HEK293 (cell line): ENCODE measurements around the gene CTNNBL1.
"Not testable (repeated sequence)": the region's sequence is repeated elsewhere in the genome, so short reads cannot be mapped to it uniquely, and the experiment has no call there.

Experiments
- CTCF ChIA-PET: fragments of 350-600 bp; formaldehyde crosslinking; extraction: SDS; loops from one replicate; lab custom pipeline; 2021; ENCODE audit warnings: antibody characterized with exemption; lab: Yijun Ruan, JAX
- POLR2A ChIA-PET: fragments of 300-600 bp; formaldehyde crosslinking; extraction: SDS; loops from one replicate; lab custom pipeline; 2020; ENCODE audit warnings: antibody characterized with exemption, inconsistent platforms; lab: Yijun Ruan, JAX
- H3K27ac ChIP-seq: fragments of 200-500 bp; sonication (Bioruptor generic); 2 replicates; pipeline ENCODE4 v1.5.1; 2014; ENCODE audit warnings: low read depth, low read length, control low read depth, inconsistent platforms; ENCODE audit errors: extremely low read depth
- H3K36me3 ChIP-seq, 2 experiments: fragments of 200-500 bp in 1 of 2; sonication (Bioruptor generic) in 1 of 2; 1 replicate in 1 of 2; 2 replicates in 1 of 2; pipeline ENCODE4 v1.5.1; 2014 to 2017; ENCODE audit warnings: inconsistent platforms in 2 of 2, low read length in 2 of 2; ENCODE audit not compliant: control insufficient read depth in 2 of 2, insufficient read depth in 1 of 2
- H3K4me1 ChIP-seq: fragments of 200-500 bp; sonication (Bioruptor generic); 2 replicates; pipeline ENCODE4 v1.5.1; 2014; ENCODE audit warnings: mild to moderate bottlenecking, low read length, inconsistent platforms; ENCODE audit not compliant: control insufficient read depth, insufficient read depth
- H3K4me3 ChIP-seq: 2 replicates; pipeline ENCODE4 v1.5.1; 2011; ENCODE audit warnings: low read depth, mild to moderate bottlenecking, control low read depth, low read length, moderate library complexity
- H3K9me3 ChIP-seq: fragments of 200-500 bp; sonication (Bioruptor generic); 2 replicates; pipeline ENCODE4 v1.5.1; 2014; ENCODE audit warnings: low read depth, low read length, inconsistent platforms; ENCODE audit not compliant: control insufficient read depth, insufficient read depth
- BCL11B ChIP-seq: fragments of 450-650 bp; formaldehyde crosslinking; IDR thresholded peaks from 2 replicates; pipeline ENCODE4 v1.5.1; 2016; ENCODE audit warnings: low read depth, missing biosample characterization, missing genetic modification characterization
- FEZF1 ChIP-seq: fragments of 450-650 bp; formaldehyde crosslinking; IDR thresholded peaks from 2 replicates; pipeline ENCODE4 v1.5.1; 2016; ENCODE audit warnings: missing biosample characterization, missing genetic modification characterization
- SETDB1 ChIP-seq: IDR thresholded peaks from one replicate; pipeline ENCODE4 v1.6.1; 2017; ENCODE audit warnings: mild to moderate bottlenecking, low read length, moderate library complexity, mixed read lengths; ENCODE audit not compliant: insufficient read length
- SP7 ChIP-seq: fragments of 450-650 bp; formaldehyde crosslinking; IDR thresholded peaks from 2 replicates; pipeline ENCODE4 v1.5.1; 2016; ENCODE audit warnings: missing biosample characterization, missing genetic modification characterization
- ZBTB17 ChIP-seq: fragments of 450-650 bp; formaldehyde crosslinking; IDR thresholded peaks from 2 replicates; pipeline ENCODE4 v1.5.1; 2016; ENCODE audit warnings: missing biosample characterization, missing genetic modification characterization
- ZBTB20 ChIP-seq: fragments of 450-650 bp; formaldehyde crosslinking; IDR thresholded peaks from 2 replicates; pipeline ENCODE4 v1.5.1; 2016; ENCODE audit warnings: missing biosample characterization, missing genetic modification characterization
- ZNF146 ChIP-seq: fragments of 450-650 bp; formaldehyde crosslinking; IDR thresholded peaks from 2 replicates; pipeline ENCODE4 v1.5.1; 2016; ENCODE audit warnings: missing biosample characterization, missing genetic modification characterization
- ZNF239 ChIP-seq: fragments of 450-650 bp; formaldehyde crosslinking; IDR thresholded peaks from 2 replicates; pipeline ENCODE4 v1.5.1; 2016; ENCODE audit warnings: missing biosample characterization, missing genetic modification characterization
- ZNF24 ChIP-seq: fragments of 450-650 bp; formaldehyde crosslinking; IDR thresholded peaks from 2 replicates; pipeline ENCODE4 v1.5.1; 2016; ENCODE audit warnings: missing biosample characterization, missing genetic modification characterization
- ZNF292 ChIP-seq: fragments of 450-650 bp; formaldehyde crosslinking; IDR thresholded peaks from 2 replicates; pipeline ENCODE4 v1.5.1; 2016; ENCODE audit warnings: low read depth, missing biosample characterization, missing genetic modification characterization, borderline replicate concordance
- ZNF391 ChIP-seq: fragments of 450-650 bp; formaldehyde crosslinking; IDR thresholded peaks from 2 replicates; pipeline ENCODE4 v1.5.1; 2016; ENCODE audit warnings: low read depth, missing biosample characterization, missing genetic modification characterization, borderline replicate concordance
- ZNF48 ChIP-seq: fragments of 450-650 bp; formaldehyde crosslinking; IDR thresholded peaks from 2 replicates; pipeline ENCODE4 v1.5.1; 2016; ENCODE audit warnings: missing biosample characterization, missing genetic modification characterization
- ZNF521 ChIP-seq: fragments of 450-650 bp; formaldehyde crosslinking; IDR thresholded peaks from 2 replicates; pipeline ENCODE4 v1.5.1; 2017; ENCODE audit warnings: missing biosample characterization, mild to moderate bottlenecking, missing genetic modification characterization
- ZNF530 ChIP-seq: fragments of 450-650 bp; formaldehyde crosslinking; IDR thresholded peaks from 2 replicates; pipeline ENCODE4 v1.5.1; 2016; ENCODE audit warnings: low read depth, missing biosample characterization, missing genetic modification characterization
- ZNF560 ChIP-seq: fragments of 450-650 bp; formaldehyde crosslinking; IDR thresholded peaks from 2 replicates; pipeline ENCODE4 v1.5.1; 2017; ENCODE audit warnings: missing biosample characterization, missing genetic modification characterization, borderline replicate concordance
- ZNF830 ChIP-seq: fragments of 450-650 bp; IDR thresholded peaks from 2 replicates; pipeline ENCODE4 v1.5.0; 2018; ENCODE audit warnings: missing biosample characterization, missing genetic modification characterization, low read depth, mild to moderate bottlenecking, moderate library complexity
- TF ChIP-seq, protein P1 (sequence below): fragments of 450-650 bp; formaldehyde crosslinking; IDR thresholded peaks from 2 replicates; pipeline ENCODE4 v1.5.1; 2016; ENCODE audit warnings: missing biosample characterization, missing genetic modification characterization
- TF ChIP-seq, protein P2 (sequence below): fragments of 450-650 bp; formaldehyde crosslinking; IDR thresholded peaks from 2 replicates; pipeline ENCODE4 v1.5.1; 2016; ENCODE audit warnings: missing biosample characterization, missing genetic modification characterization

Gene CTNNBL1

DNA sequence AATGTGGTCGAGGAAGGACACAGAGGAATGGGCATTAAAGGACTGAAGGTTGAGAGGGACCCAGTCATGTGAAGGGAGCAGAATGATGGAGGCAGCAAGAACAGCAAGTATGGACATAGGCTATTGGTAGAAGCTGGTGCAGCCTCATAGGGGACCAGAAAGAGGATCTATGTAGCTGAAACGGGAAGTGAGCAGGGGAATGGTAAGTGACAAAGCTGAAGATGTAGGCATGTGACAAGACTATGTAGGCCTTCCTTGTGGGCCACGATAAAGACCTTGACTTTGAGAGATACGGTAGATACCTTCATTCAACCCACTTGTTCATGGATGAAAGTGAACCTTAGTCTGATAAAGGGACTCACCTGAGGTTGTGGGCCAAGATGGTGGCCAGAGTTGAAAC lies 3.5 kb downstream of the CTNNBL1 start (continued):
- no peak for TF ChIP-seq ZNF521
- no peak for TF ChIP-seq BCL11B
- TF ChIP-seq ZNF391: no peak
- no peak for TF ChIP-seq ZNF830 (tag by site-specific recombination)

DNA sequence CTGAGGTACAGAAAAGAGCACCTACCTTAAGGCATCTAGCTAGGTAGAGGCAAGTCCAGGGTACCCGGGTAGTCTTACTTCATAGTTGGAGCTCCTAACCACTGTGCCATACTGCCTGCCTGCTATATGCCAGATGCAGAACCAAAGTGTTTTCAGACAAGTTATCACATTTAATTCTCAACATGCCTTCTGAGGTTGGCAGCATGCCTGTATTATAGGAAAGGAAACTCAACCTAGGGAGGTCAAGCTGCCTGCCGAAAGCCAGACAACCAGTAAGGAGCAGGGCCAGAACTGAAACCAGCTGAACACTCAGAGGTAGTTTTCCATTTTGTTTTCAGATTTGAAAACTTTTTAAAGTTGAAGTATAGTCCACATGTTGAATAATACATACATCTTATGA lies 5.4 kb downstream of the CTNNBL1 start:
- H3K36me3 ChIP-seq: peaks cover 0 to 3% of the 10 kb centered on the region in 2 experiments; a peak in 2 of 3 replicates
- H3K27ac ChIP-seq: no peak overlapping the region

DNA sequence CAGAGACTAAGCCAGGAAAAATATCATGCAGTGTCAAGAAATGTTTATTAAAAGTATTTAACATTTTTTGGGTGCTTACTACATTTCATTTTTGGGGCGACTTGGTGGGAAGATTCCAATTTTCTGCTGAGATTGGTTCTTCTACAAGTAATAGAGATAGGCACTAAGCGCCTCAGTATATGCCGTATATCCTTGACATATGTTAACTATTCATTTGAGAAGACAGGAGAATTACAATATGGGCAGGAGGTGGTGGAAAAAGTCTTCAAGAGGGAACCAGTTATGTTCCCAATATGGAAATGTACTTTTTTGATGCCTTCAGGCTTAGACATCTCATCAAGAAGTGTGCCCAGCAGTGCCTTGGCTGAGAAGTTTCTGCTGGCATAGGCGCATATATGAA lies 6.5 kb downstream of the CTNNBL1 start:
- no peak overlapping the region for H3K4me3 ChIP-seq
- no peak for TF ChIP-seq SP7
- TF ChIP-seq SETDB1: no peak
- no peak for TF ChIP-seq ZNF530 (tag by site-specific recombination)
- TF ChIP-seq ZNF560 (tag by site-specific recombination): no peak
- CTCF ChIA-PET: no interaction called here
- POLR2A ChIA-PET: no interaction called here
- no peak overlapping the region for H3K27ac ChIP-seq
- H3K9me3 ChIP-seq: no peaks in the 10 kb centered on the region
- peaks cover 0 to 3% of the 10 kb centered on the region in 2 experiments; a peak in 2 of 3 replicates for H3K36me3 ChIP-seq
- H3K4me1 ChIP-seq: no peaks in the 10 kb centered on the region; the same call in 1 of the 2 replicates

More for the DNA sequence above, 5.4 kb downstream of the CTNNBL1 start:
- TF ChIP-seq ZNF292 (no peak), ZNF239 (tag by site-specific recombination) (no peak), ZBTB20 (tag by site-specific recombination) (no peak), ZBTB17 (tag by site-specific recombination) (no peak), ZNF48 (tag by site-specific recombination) (no peak), ZNF146 (tag by site-specific recombination) (no peak), FEZF1 (tag by site-specific recombination) (no peak), ZNF24 (tag by site-specific recombination) (no peak)
- TF ChIP-seq, protein P1, sequence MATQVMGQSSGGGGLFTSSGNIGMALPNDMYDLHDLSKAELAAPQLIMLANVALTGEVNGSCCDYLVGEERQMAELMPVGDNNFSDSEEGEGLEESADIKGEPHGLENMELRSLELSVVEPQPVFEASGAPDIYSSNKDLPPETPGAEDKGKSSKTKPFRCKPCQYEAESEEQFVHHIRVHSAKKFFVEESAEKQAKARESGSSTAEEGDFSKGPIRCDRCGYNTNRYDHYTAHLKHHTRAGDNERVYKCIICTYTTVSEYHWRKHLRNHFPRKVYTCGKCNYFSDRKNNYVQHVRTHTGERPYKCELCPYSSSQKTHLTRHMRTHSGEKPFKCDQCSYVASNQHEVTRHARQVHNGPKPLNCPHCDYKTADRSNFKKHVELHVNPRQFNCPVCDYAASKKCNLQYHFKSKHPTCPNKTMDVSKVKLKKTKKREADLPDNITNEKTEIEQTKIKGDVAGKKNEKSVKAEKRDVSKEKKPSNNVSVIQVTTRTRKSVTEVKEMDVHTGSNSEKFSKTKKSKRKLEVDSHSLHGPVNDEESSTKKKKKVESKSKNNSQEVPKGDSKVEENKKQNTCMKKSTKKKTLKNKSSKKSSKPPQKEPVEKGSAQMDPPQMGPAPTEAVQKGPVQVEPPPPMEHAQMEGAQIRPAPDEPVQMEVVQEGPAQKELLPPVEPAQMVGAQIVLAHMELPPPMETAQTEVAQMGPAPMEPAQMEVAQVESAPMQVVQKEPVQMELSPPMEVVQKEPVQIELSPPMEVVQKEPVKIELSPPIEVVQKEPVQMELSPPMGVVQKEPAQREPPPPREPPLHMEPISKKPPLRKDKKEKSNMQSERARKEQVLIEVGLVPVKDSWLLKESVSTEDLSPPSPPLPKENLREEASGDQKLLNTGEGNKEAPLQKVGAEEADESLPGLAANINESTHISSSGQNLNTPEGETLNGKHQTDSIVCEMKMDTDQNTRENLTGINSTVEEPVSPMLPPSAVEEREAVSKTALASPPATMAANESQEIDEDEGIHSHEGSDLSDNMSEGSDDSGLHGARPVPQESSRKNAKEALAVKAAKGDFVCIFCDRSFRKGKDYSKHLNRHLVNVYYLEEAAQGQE (tag by site-specific recombination): no peak
- TF ChIP-seq, protein P2, sequence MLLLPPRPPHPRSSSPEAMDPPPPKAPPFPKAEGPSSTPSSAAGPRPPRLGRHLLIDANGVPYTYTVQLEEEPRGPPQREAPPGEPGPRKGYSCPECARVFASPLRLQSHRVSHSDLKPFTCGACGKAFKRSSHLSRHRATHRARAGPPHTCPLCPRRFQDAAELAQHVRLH (tag by site-specific recombination): no peak
- Histone ChIP-seq H3K4me3 (no peak overlapping the region), H3K9me3 (no peaks in the 10 kb centered on the region), H3K4me1 (no peaks in the 10 kb centered on the region; the same call in 1 of the 2 replicates)
- ChIA-PET CTCF (no interaction called here), POLR2A (no interaction called here)

DNA sequence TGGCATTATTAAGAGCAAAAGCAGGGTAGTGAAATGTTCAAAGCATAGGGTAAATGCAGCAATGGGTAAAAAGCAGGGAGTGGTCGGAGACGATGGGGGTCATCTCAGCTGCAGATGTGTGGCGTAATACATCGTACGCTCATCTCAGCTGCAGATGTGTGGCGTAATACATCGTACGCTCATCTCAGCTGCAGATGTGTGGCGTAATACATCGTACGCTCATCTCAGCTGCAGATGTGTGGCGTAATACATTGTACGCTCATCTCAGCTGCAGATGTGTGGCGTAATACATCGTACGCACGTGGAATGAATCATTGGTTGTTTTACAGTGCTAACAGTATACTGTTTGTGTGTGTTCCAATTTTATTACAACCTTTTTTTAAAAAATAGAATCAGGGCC lies 7.8 kb downstream of the CTNNBL1 start:
- H3K9me3 ChIP-seq: not testable (repeated sequence)

More for the DNA sequence above, 7.8 kb downstream of the CTNNBL1 start:
- POLR2A ChIA-PET, CTCF ChIA-PET, H3K27ac ChIP-seq, H3K36me3 ChIP-seq, H3K4me1 ChIP-seq, H3K4me3 ChIP-seq: not testable (repeated sequence)
